H54 (cell line): ENCODE measurements around the gene C18orf32.
"Not testable (repeated sequence)": the region's sequence is repeated elsewhere in the genome, so short reads cannot be mapped to it uniquely, and the experiment has no call there.

Experiments used
- DNase-seq: peaks from one replicate; pipeline ENCODE4 v3.0.0; 2011; ENCODE audit warnings: low spot score, mixed read lengths; ENCODE audit not compliant: insufficient read length
- FAIRE-seq: peaks from 3 replicates; lab custom pipeline; 2011; peaks lifted over from hg19 to GRCh38; lab: Jason Lieb, UNC
- POLR2A ChIP-seq: IDR thresholded peaks from 2 replicates; pipeline ENCODE4 v1.6.1; 2011; ENCODE audit warnings: low read depth, mild to moderate bottlenecking, low read length

C18orf32 gene

GRCh38 chr18:49491857-49492693 lies 5.0 kb upstream of the C18orf32 start, which contains the start of gene RPL17:
TSS of gene RPL17 (minus strand) at chr18:49492465.
- peak; percentile 72 for TF ChIP-seq POLR2A
- DNase-seq (peak; percentile 57), FAIRE-seq (peak; percentile 84)

DNA sequence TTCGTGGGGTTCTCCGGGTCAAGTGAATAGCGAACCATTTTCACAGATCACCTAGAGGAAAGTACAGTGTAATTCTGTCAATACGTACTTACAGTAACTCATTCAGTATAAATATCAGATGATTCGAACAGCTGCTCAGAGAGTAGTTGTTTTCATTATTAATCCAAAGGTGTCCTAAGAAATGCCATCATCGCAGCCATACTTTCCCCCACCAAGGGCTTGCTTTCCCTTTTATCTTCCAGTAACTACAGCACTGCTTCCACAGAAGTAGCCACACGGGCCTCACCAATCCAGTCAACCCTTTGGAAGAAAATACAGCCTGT lies 4.5 kb upstream of the C18orf32 start:
- DNase-seq, result no peak
- FAIRE-seq, result no peak

DNA sequence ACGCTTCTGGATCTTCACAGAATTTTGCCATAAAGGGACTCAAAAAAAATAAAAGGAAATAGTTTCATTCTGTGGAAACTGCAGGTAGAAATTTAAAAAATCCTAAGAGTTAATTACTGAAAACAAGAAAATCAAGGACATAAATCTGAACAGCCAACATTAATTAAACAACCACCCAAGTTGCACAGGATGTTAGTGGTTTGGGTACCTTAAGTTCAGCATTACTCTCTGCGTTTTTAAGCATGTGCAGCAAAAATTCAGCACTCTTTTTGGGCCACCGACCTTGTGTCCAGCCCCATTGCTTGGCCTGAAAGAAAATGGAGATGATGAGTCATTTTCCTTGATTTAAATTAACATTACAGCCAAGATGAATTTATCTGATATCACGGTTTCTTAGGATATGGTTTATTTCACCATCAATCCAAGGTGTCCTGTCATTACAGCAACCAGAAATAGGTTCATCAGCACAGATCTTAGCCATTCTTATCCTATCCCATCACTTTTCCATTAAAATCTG lies 3.3 kb upstream of the C18orf32 start:
- DNase-seq (no peak), FAIRE-seq (no peak)
- no peak for TF ChIP-seq POLR2A

More for the DNA sequence above, 4.5 kb upstream of the C18orf32 start:
- TF ChIP-seq POLR2A, result no peak

GRCh38 chr18:49487711-49488310 lies 777 bp upstream of the C18orf32 start:
- TF ChIP-seq POLR2A, result no peak
- FAIRE-seq (no peak), DNase-seq (no peak)

DNA sequence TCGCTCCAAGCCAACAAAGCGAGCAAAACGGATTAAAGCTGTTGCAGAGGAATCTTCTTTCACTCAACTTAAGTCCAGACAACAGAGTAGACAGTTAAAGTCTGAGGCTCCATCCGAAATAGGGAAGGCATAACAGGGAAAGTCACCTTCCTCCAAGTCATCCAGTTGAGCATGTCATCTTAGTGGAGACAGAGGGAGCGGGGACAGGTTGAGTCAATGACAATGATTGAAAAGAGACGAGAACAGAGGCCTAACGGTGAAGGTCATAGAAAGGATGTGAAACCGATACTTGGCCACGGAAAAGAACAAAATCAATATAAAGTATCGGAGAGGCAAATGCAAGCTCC lies 455 bp downstream of the C18orf32 start:
- no peak for TF ChIP-seq POLR2A
- DNase-seq, result no peak
- FAIRE-seq, result no peak

- TF ChIP-seq POLR2A, result no peak
- DNase-seq (no peak), FAIRE-seq (no peak)
Measured at GRCh38 chr18:49486134-49486533, 900 bp downstream of the C18orf32 start.

GRCh38 chr18:49483198-49483597 lies 3.8 kb downstream of the C18orf32 start:
- no peak for DNase-seq
- FAIRE-seq, result no peak
- TF ChIP-seq POLR2A, result no peak

GRCh38 chr18:49481907-49482306 lies 5.1 kb downstream of the C18orf32 start:
- DNase-seq, result no peak
- FAIRE-seq, result no peak
- no peak for TF ChIP-seq POLR2A

GRCh38 chr18:49481317-49481716 lies 5.7 kb downstream of the C18orf32 start:
- DNase-seq (no peak), FAIRE-seq (no peak)
- TF ChIP-seq POLR2A, result no peak

- FAIRE-seq (no peak), DNase-seq (no peak)
- TF ChIP-seq POLR2A, result no peak
Measured at GRCh38 chr18:49479381-49480137, 7.5 kb downstream of the C18orf32 start.

DNA sequence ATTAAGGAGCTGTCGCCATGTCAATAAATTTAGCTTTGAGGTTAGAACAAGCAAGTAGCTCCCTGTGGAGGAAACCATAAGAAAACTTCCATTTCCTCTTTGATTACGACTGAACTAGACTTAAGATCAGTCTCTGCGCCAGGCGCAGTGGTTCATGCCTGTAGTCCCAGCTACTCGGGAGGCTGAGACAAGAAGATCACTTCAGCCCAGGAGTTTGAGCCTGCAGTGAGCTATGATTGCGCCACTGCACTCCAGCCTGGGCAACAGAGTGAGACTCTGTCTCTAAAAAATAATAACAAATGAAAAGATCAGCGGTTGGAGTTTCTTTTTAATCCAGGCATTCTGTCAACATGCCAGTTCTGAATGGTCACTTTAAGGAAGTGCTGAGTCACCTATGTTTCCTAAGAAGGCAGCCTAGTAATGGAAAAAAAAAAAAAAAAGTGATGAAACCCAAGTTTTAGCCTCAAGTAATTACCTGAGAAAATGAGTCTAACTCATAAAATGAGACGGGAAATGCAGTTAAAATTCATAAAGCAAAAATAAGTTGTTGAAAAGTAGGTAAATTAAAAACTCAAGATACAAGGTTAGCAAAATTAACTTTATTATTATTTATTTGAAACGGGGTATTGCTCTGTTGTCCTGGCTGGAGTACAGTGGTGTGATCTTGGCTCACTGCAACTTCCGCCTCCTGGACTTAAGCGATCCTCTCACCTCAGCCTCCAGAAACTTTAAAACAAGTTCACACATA lies 10.2 kb downstream of the C18orf32 start:
- TF ChIP-seq POLR2A, result no peak
- DNase-seq (no peak), FAIRE-seq (no peak)

DNA sequence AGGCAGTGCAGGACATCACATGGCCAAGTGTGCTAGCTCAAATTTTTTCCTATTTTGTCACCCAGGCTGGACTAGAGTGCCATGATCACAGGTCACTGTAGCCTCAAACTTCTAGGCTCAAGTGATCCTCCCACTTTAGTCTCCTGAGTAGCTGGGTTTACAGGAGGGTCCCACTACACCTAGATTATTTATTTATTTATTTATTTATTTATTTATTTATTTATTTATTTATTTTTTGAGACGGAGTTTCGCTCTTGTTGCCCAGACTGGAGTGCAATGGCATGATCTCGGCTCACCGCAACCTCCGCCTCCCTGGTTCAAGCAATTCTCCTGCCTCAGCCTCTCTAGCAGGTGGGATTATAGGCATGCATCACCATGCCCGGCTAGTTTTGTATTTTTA lies 12.1 kb downstream of the C18orf32 start:
- DNase-seq, FAIRE-seq: not testable (repeated sequence)

GRCh38 chr18:49473721-49474120 lies 13.3 kb downstream of the C18orf32 start:
- no peak for DNase-seq
- TF ChIP-seq POLR2A, result no peak
- no peak for FAIRE-seq
